Gastrocnemius medialis (tissue), 4 donors: Measurements from ENCODE around the gene LGI1.

Experiments used
- CTCF ChIP-seq, 5 experiments: fragments of 450-650 bp in 3 of 5; fragments of 200-600 bp in 2 of 5; sonication (generic) in 2 of 5; IDR thresholded peaks in 4 of 5; conservative IDR thresholded peaks in 1 of 5; 1 replicate in 4 of 5; 2 replicates in 1 of 5; pipeline ENCODE4 v1.5.1; 2016 to 2019; ENCODE audit warnings: antibody characterized with exemption in 5 of 5, mild to moderate bottlenecking in 3 of 5, moderate library complexity in 3 of 5
- POLR2A ChIP-seq, 2 donors: fragments of 450-650 bp; IDR thresholded peaks; one replicate each; pipeline ENCODE4 v1.6.1; 2017; ENCODE audit warnings: antibody characterized with exemption in 2 of 2, mild to moderate bottlenecking in 2 of 2, moderate library complexity in 2 of 2

GRCh38 chr10:93719901-93720300 lies 37.8 kb upstream of the LGI1 start:
- TF ChIP-seq POLR2A (IDR thresholded peaks at IDR 0.05) = no peak
- TF ChIP-seq CTCF (IDR thresholded peaks at IDR 0.05 in 4 of 5, conservative IDR thresholded peaks at IDR 0.05 in 1 of 5) = no peak
